ENCODE data around the gene NAV1. TPM values are rescaled to one million over a fixed set of nuclear protein-coding genes. Genes with fewer than 3 reads are reported as not detected.

NAV1 gene
- total and polyA plus RNA-seq, 9 of the 15 experiments (the other 6 are each of a cell fraction or from before 2014, with no cell fraction given) = 0.91 to 16.8 (median 3.2) TPM

DNA sequence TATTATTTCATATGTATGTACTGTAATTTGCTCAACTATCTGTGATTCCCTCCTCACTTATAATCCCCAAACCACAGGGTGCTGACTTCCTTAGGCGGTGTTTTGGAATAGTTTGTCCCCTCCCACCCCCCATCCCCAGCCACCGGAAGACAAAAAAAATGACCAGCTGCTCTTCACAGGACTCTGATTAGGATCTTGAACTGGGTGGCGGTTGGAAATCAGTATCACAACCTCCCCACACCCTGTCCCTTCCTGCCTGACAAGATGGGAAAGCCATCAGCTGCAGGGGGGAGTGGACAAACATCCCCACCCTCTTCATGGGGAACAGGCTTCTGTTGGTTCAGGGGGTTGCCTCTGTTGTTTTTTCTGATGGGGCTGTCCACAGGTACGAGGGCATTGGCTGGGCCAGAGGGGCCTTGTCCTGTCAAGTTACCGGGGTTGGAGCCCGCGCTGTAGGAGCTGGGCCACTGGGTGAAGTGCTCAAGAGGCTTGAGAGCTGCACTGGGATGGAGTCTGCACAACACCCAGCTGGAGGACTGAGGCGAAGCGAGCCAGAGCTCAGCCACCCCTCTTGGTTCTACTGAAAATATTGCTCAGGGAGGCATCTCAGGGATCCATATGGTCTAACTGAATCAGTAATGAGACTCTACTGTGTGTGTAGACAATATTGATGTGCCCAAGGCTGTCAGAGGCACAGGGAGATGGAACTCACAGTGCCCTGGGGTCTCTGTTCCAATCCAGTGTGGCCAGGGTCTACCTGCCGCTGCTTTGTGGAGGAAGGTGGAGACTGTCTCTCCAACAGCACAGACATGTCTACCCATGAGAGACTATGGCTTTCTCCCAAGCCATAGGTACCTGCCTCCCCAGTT lies 28.2 kb downstream of the NAV1 start (continued):
- TF ChIP-seq, protein P1, sequence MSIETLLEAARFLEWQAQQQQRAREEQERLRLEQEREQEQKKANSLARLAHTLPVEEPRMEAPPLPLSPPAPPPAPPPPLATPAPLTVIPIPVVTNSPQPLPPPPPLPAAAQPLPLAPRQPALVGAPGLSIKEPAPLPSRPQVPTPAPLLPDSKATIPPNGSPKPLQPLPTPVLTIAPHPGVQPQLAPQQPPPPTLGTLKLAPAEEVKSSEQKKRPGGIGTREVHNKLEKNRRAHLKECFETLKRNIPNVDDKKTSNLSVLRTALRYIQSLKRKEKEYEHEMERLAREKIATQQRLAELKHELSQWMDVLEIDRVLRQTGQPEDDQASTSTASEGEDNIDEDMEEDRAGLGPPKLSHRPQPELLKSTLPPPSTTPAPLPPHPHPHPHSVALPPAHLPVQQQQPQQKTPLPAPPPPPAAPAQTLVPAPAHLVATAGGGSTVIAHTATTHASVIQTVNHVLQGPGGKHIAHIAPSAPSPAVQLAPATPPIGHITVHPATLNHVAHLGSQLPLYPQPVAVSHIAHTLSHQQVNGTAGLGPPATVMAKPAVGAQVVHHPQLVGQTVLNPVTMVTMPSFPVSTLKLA (conservative IDR thresholded peaks at IDR 0.05) = peak; percentile 41 to 69; a peak in 3 of 4 replicates
- TF ChIP-seq ZNF3 (CRISPR knock-in tag; IDR thresholded peaks at IDR 0.05) (no peak), JUND (IDR thresholded peaks at IDR 0.05; ENCODE audit: borderline replicate concordance, low read depth, low read length) (peak; percentile 79), JUND (tag; IDR thresholded peaks at IDR 0.05; ENCODE audit: borderline replicate concordance, low read depth, low read length) (peak; percentile 81; the same call in 2 of the 3 replicates), POLR2A (conservative IDR thresholded peaks at IDR 0.05) (peak; percentile 62; the same call in 1 of the 2 replicates), NBN (IDR thresholded peaks at IDR 0.05; ENCODE audit: low read depth) (peak; percentile 86; the same call in 1 of the 2 replicates), ELF1 (tag; IDR thresholded peaks at IDR 0.05) (peak; percentile 27; the same call in 1 of the 2 replicates), CCNT2 (IDR thresholded peaks at IDR 0.05; ENCODE audit: borderline replicate concordance, extremely low read depth, insufficient read length, low read depth, low read length) (peak; percentile 79), ETV1 (tag; conservative IDR thresholded peaks at IDR 0.05; ENCODE audit: low read depth) (peak; percentile 97)
- TF ChIP-seq, protein P2, sequence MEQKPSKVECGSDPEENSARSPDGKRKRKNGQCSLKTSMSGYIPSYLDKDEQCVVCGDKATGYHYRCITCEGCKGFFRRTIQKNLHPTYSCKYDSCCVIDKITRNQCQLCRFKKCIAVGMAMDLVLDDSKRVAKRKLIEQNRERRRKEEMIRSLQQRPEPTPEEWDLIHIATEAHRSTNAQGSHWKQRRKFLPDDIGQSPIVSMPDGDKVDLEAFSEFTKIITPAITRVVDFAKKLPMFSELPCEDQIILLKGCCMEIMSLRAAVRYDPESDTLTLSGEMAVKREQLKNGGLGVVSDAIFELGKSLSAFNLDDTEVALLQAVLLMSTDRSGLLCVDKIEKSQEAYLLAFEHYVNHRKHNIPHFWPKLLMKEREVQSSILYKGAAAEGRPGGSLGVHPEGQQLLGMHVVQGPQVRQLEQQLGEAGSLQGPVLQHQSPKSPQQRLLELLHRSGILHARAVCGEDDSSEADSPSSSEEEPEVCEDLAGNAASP (IDR thresholded peaks at IDR 0.05) = no peak
- TF ChIP-seq, protein P3, sequence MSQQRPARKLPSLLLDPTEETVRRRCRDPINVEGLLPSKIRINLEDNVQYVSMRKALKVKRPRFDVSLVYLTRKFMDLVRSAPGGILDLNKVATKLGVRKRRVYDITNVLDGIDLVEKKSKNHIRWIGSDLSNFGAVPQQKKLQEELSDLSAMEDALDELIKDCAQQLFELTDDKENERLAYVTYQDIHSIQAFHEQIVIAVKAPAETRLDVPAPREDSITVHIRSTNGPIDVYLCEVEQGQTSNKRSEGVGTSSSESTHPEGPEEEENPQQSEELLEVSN (IDR thresholded peaks at IDR 0.05; ENCODE audit: borderline replicate concordance in 1 of 2, extremely low read depth in 1 of 2, insufficient read depth in 1 of 2, insufficient read length in 1 of 2, low read depth in 1 of 2, low read length in 1 of 2, poor library complexity in 1 of 2, severe bottlenecking in 1 of 2) = peak in 1 of 2 experiments; percentile 10
- TF ChIP-seq, protein P4, sequence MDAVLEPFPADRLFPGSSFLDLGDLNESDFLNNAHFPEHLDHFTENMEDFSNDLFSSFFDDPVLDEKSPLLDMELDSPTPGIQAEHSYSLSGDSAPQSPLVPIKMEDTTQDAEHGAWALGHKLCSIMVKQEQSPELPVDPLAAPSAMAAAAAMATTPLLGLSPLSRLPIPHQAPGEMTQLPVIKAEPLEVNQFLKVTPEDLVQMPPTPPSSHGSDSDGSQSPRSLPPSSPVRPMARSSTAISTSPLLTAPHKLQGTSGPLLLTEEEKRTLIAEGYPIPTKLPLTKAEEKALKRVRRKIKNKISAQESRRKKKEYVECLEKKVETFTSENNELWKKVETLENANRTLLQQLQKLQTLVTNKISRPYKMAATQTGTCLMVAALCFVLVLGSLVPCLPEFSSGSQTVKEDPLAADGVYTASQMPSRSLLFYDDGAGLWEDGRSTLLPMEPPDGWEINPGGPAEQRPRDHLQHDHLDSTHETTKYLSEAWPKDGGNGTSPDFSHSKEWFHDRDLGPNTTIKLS (IDR thresholded peaks at IDR 0.05; ENCODE audit: borderline replicate concordance, low read depth) = peak; percentile 16; the same call in 1 of the 2 replicates
- TF ChIP-seq, protein P5, sequence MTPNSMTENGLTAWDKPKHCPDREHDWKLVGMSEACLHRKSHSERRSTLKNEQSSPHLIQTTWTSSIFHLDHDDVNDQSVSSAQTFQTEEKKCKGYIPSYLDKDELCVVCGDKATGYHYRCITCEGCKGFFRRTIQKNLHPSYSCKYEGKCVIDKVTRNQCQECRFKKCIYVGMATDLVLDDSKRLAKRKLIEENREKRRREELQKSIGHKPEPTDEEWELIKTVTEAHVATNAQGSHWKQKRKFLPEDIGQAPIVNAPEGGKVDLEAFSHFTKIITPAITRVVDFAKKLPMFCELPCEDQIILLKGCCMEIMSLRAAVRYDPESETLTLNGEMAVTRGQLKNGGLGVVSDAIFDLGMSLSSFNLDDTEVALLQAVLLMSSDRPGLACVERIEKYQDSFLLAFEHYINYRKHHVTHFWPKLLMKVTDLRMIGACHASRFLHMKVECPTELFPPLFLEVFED (CRISPR knock-in tag; conservative IDR thresholded peaks at IDR 0.05) = peak; percentile 66; the same call in 1 of the 2 replicates
- TF ChIP-seq, protein P6, sequence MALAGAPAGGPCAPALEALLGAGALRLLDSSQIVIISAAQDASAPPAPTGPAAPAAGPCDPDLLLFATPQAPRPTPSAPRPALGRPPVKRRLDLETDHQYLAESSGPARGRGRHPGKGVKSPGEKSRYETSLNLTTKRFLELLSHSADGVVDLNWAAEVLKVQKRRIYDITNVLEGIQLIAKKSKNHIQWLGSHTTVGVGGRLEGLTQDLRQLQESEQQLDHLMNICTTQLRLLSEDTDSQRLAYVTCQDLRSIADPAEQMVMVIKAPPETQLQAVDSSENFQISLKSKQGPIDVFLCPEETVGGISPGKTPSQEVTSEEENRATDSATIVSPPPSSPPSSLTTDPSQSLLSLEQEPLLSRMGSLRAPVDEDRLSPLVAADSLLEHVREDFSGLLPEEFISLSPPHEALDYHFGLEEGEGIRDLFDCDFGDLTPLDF (CRISPR knock-in tag; IDR thresholded peaks at IDR 0.05) = no peak
- TF ChIP-seq, protein P7, sequence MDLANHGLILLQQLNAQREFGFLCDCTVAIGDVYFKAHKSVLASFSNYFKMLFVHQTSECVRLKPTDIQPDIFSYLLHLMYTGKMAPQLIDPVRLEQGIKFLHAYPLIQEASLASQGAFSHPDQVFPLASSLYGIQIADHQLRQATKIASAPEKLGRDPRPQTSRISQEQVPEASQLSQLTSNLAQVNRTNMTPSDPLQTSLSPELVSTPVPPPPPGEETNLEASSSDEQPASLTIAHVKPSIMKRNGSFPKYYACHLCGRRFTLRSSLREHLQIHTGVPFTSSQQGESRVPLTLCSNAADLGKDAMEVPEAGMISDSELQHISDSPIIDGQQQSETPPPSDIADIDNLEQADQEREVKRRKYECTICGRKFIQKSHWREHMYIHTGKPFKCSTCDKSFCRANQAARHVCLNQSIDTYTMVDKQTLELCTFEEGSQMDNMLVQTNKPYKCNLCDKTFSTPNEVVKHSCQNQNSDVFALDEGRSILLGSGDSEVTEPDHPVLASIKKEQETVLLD (IDR thresholded peaks at IDR 0.05) = peak; percentile 83; the same call in 1 of the 2 replicates

All from K562 (cell line).